ENCODE measurements around the gene LMTK3. TPM values are rescaled to one million over a fixed set of nuclear protein-coding genes. Genes with fewer than 3 reads are reported as not detected.

Gene LMTK3
- total and polyA plus RNA-seq, 9 of the 15 experiments (the other 6 are each of a cell fraction or from before 2014, with no cell fraction given) = 0.35 to 12.3 (median 2.0) TPM; not detected in 2

DNA sequence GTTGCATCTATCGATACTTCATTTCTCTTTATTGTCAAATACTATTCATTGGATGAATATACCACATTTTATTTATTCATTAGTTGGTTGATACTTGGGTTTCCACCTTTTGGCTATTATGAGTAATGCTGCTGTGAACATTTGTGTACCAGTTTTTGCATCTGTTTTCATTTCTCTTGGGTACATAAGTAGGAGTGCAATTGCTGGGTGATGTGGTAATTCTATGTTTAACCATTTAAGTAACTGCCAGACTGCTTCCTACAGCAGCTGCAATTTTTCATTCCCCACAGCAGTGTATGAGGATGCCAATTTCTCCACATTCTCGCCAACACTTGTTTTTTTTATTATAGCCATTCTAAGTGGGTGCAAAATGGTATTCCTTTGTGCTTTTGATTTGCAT, 53.6 kb downstream of the LMTK3 start:
- Histone ChIP-seq H3K4me3 (no peak overlapping the region), H2AFZ (ENCODE audit: low read depth, low read length) (no peak overlapping the region), H4K20me1 (replicated peaks; ENCODE audit: control insufficient read depth, insufficient read depth, low read length) (peaks cover 9% of the 10 kb centered on the region), H3K9me1 (ENCODE audit: control insufficient read depth, insufficient read depth, low read length) (no peaks in the 10 kb centered on the region), H3K27ac (ENCODE audit: extremely low read depth, low read depth, low read length) (no peak overlapping the region), H3K36me3 (ENCODE audit: control insufficient read depth, insufficient read depth, low read length) (peaks cover 74% of the 10 kb centered on the region; the same call in 2 of the 3 replicates), H3K4me1 (replicated peaks in 1 of 2; ENCODE audit: control insufficient read depth in 2 of 2, insufficient read depth in 2 of 2, low read length in 2 of 2) (peaks cover 0 to 40% of the 10 kb centered on the region in 2 experiments; a peak in 2 of 5 replicates), H3K9me3 (replicated peaks; ENCODE audit: control insufficient read depth, insufficient read depth, low read depth, low read length) (no peaks in the 10 kb centered on the region), H3K4me2 (ENCODE audit: insufficient read depth, low read length) (no peak overlapping the region), H3K27me3 (ENCODE audit: control insufficient read depth in 2 of 2, insufficient read depth in 2 of 2, low read length in 2 of 2) (no peaks in the 10 kb centered on the region), H3K9ac (ENCODE audit: insufficient read depth in 1 of 2, low read depth in 2 of 2, low read length in 2 of 2) (no peak overlapping the region), H3K79me2 (ENCODE audit: control insufficient read depth, insufficient read depth, low read length) (peaks cover 12% of the 10 kb centered on the region)
- DNase-seq (ENCODE audit: extremely low read depth in 1 of 4, low spot score in 3 of 4) (no peak), ATAC-seq (no peak), FAIRE-seq (peak; percentile 11)
- WGBS (ENCODE audit: insufficient coverage, low coverage, missing lambda C conversion rate) = 97% methylated on average over 2 of the region's 2 CpGs
- intact Hi-C loops (cut with micrococcal nuclease) = no loop called here
- in situ Hi-C loops (cut with MboI) = no loop called here
- BruUV-seq (replicated peaks) = no TSS peak
- ChIA-PET POLR2A (interaction anchor here (0.7 to 3.1 kb wide), 5 partner anchors 11 to 613 kb away, joined by 3 to 25 read pairs (median 3); partner anchors contain the start of gene GRWD1), CTCF (ENCODE audit: low intra/inter-chr PET ratio) (no interaction called here)
- TF ChIP-seq, protein P1, sequence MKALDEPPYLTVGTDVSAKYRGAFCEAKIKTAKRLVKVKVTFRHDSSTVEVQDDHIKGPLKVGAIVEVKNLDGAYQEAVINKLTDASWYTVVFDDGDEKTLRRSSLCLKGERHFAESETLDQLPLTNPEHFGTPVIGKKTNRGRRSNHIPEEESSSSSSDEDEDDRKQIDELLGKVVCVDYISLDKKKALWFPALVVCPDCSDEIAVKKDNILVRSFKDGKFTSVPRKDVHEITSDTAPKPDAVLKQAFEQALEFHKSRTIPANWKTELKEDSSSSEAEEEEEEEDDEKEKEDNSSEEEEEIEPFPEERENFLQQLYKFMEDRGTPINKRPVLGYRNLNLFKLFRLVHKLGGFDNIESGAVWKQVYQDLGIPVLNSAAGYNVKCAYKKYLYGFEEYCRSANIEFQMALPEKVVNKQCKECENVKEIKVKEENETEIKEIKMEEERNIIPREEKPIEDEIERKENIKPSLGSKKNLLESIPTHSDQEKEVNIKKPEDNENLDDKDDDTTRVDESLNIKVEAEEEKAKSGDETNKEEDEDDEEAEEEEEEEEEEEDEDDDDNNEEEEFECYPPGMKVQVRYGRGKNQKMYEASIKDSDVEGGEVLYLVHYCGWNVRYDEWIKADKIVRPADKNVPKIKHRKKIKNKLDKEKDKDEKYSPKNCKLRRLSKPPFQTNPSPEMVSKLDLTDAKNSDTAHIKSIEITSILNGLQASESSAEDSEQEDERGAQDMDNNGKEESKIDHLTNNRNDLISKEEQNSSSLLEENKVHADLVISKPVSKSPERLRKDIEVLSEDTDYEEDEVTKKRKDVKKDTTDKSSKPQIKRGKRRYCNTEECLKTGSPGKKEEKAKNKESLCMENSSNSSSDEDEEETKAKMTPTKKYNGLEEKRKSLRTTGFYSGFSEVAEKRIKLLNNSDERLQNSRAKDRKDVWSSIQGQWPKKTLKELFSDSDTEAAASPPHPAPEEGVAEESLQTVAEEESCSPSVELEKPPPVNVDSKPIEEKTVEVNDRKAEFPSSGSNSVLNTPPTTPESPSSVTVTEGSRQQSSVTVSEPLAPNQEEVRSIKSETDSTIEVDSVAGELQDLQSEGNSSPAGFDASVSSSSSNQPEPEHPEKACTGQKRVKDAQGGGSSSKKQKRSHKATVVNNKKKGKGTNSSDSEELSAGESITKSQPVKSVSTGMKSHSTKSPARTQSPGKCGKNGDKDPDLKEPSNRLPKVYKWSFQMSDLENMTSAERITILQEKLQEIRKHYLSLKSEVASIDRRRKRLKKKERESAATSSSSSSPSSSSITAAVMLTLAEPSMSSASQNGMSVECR (CRISPR knock-in tag; IDR thresholded peaks at IDR 0.05) = no peak
- TF ChIP-seq, protein P2, sequence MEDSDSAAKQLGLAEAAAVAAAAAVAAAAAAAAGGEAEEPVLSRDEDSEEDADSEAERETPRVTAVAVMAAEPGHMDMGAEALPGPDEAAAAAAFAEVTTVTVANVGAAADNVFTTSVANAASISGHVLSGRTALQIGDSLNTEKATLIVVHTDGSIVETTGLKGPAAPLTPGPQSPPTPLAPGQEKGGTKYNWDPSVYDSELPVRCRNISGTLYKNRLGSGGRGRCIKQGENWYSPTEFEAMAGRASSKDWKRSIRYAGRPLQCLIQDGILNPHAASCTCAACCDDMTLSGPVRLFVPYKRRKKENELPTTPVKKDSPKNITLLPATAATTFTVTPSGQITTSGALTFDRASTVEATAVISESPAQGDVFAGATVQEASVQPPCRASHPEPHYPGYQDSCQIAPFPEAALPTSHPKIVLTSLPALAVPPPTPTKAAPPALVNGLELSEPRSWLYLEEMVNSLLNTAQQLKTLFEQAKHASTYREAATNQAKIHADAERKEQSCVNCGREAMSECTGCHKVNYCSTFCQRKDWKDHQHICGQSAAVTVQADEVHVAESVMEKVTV (CRISPR knock-in tag; IDR thresholded peaks at IDR 0.05) = no peak
- TF ChIP-seq RBBP5 (IDR thresholded peaks at IDR 0.05; ENCODE audit: borderline replicate concordance, insufficient read depth, low read length, poor library complexity, severe bottlenecking) (no peak), TCF7L2 (IDR thresholded peaks at IDR 0.05; ENCODE audit: low read depth, low read length) (no peak), POLR2G (IDR thresholded peaks at IDR 0.05; ENCODE audit: low read depth, low read length) (no peak), FOSL1 (tag; conservative IDR thresholded peaks at IDR 0.05) (no peak), DPF2 (IDR thresholded peaks at IDR 0.05) (no peak), ZNF316 (IDR thresholded peaks at IDR 0.05) (no peak), SMARCA4 (IDR thresholded peaks at IDR 0.05) (no peak), GTF2A2 (tag; IDR thresholded peaks at IDR 0.05) (no peak)
- TF ChIP-seq, protein P3, sequence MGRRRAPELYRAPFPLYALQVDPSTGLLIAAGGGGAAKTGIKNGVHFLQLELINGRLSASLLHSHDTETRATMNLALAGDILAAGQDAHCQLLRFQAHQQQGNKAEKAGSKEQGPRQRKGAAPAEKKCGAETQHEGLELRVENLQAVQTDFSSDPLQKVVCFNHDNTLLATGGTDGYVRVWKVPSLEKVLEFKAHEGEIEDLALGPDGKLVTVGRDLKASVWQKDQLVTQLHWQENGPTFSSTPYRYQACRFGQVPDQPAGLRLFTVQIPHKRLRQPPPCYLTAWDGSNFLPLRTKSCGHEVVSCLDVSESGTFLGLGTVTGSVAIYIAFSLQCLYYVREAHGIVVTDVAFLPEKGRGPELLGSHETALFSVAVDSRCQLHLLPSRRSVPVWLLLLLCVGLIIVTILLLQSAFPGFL (CRISPR knock-in tag; IDR thresholded peaks at IDR 0.05) = no peak
- TF ChIP-seq, protein P4, sequence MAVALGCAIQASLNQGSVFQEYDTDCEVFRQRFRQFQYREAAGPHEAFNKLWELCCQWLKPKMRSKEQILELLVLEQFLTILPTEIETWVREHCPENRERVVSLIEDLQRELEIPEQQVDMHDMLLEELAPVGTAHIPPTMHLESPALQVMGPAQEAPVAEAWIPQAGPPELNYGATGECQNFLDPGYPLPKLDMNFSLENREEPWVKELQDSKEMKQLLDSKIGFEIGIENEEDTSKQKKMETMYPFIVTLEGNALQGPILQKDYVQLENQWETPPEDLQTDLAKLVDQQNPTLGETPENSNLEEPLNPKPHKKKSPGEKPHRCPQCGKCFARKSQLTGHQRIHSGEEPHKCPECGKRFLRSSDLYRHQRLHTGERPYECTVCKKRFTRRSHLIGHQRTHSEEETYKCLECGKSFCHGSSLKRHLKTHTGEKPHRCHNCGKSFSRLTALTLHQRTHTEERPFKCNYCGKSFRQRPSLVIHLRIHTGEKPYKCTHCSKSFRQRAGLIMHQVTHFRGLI (CRISPR knock-in tag; IDR thresholded peaks at IDR 0.05) = no peak
